ENCODE measurements around the gene SYT3. TPM values are rescaled to one million over a fixed set of nuclear protein-coding genes. Genes with fewer than 3 reads are reported as not detected.
A peak's percentile ranks its signal among the peaks of the same experiment; 100 is the strongest.

Gene SYT3
- total RNA-seq, 2 donors from 2014 or later, result 0.33 to 0.52 TPM

DNA sequence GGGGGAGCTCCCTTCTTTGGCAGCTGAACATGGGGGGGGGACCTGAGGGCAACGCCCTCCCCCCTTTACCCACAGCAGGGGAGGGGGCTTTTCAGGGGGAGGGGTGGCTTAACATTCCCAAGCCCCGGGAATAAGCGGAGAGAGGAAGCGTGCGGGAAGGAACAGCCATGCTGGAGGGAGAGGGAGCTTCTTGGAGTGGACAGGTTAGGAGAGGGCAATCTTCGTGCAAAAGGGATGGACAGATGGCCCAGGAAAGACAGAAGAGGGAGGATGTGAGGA lies 20.3 kb upstream of the SYT3 start:
- Histone ChIP-seq H3K4me3 (no peak overlapping the region), H3K27me3 (peaks cover 0 to 20% of the 10 kb centered on the region in 2 donors), H3K4me1 (peaks cover 13% of the 10 kb centered on the region), H3K9me3 (peaks cover 0 to 8% (median 0%) of the 10 kb centered on the region in 3 donors), H3K36me3 (replicated peaks in 1 of 2; ENCODE audit: insufficient read depth in 1 of 2, low read depth in 2 of 2) (no peaks in the 10 kb centered on the region), H3K27ac (no peak overlapping the region)
- DNase-seq (no peak), ATAC-seq (no peak)
- 17 to 24% methylated on average over 5 to 6 of the region's 6 CpGs for WGBS, 2 donors
- TF ChIP-seq POLR2A (IDR thresholded peaks at IDR 0.05), result no peak
- TF ChIP-seq, protein P1, sequence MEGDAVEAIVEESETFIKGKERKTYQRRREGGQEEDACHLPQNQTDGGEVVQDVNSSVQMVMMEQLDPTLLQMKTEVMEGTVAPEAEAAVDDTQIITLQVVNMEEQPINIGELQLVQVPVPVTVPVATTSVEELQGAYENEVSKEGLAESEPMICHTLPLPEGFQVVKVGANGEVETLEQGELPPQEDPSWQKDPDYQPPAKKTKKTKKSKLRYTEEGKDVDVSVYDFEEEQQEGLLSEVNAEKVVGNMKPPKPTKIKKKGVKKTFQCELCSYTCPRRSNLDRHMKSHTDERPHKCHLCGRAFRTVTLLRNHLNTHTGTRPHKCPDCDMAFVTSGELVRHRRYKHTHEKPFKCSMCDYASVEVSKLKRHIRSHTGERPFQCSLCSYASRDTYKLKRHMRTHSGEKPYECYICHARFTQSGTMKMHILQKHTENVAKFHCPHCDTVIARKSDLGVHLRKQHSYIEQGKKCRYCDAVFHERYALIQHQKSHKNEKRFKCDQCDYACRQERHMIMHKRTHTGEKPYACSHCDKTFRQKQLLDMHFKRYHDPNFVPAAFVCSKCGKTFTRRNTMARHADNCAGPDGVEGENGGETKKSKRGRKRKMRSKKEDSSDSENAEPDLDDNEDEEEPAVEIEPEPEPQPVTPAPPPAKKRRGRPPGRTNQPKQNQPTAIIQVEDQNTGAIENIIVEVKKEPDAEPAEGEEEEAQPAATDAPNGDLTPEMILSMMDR (IDR thresholded peaks at IDR 0.05), result no peak
- intact Hi-C loops (cut with DNase I), result no loop called here

DNA sequence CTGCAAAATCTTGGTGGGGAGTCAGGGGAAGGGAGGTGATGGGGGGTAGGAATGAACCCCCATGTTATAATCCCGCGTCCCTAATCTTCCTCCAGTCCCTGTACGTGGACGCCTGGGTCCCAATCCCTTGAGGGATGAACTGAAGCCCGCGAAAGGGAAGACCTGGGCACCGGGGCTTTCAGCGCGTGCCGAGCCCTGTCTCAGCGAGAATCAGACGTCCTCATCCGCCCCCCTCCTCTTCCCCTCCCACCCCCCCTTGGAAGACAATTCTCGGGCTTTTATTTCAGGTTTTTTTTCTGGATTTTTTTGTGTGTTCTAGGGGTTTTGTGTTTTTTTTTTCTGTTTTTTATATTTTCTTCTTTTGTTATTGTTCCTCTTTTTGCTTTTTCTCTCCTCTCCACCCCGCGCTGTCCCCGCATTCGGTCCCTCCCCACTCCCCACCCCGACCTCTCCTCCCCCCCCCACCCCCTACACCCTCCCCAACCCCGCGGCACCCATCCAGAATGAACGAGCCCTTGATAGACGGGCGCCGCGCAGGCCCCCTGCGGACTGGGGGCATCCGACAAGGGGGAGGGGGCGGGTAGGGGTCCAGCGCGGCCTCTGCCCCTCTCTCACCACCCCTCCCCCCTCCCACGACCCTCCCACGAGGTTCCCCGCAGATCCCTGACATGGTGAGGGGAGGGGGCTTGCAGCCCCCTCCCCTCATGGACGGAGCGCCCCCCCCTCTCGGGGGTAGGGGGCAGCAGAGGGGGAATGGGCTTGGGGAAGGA lies 19.8 kb upstream of the SYT3 start:
- Histone ChIP-seq H3K36me3 (replicated peaks in 1 of 2; ENCODE audit: insufficient read depth in 1 of 2, low read depth in 2 of 2) (no peaks in the 10 kb centered on the region), H3K4me3 (no peak overlapping the region), H3K27ac (no peak overlapping the region), H3K27me3 (peaks cover 0 to 20% of the 10 kb centered on the region in 2 donors), H3K4me1 (peaks cover 13% of the 10 kb centered on the region), H3K9me3 (peaks cover 0 to 13% (median 0%) of the 10 kb centered on the region in 3 donors)
- intact Hi-C loops (cut with DNase I), result no loop called here
- no peak for DNase-seq
- TF ChIP-seq, protein P1 (IDR thresholded peaks at IDR 0.05), result no peak
- TF ChIP-seq POLR2A (IDR thresholded peaks at IDR 0.05), result no peak
- ATAC-seq, result no peak
- 1 to 3% methylated on average over 22 to 27 of the region's 37 CpGs for WGBS, 2 donors

DNA sequence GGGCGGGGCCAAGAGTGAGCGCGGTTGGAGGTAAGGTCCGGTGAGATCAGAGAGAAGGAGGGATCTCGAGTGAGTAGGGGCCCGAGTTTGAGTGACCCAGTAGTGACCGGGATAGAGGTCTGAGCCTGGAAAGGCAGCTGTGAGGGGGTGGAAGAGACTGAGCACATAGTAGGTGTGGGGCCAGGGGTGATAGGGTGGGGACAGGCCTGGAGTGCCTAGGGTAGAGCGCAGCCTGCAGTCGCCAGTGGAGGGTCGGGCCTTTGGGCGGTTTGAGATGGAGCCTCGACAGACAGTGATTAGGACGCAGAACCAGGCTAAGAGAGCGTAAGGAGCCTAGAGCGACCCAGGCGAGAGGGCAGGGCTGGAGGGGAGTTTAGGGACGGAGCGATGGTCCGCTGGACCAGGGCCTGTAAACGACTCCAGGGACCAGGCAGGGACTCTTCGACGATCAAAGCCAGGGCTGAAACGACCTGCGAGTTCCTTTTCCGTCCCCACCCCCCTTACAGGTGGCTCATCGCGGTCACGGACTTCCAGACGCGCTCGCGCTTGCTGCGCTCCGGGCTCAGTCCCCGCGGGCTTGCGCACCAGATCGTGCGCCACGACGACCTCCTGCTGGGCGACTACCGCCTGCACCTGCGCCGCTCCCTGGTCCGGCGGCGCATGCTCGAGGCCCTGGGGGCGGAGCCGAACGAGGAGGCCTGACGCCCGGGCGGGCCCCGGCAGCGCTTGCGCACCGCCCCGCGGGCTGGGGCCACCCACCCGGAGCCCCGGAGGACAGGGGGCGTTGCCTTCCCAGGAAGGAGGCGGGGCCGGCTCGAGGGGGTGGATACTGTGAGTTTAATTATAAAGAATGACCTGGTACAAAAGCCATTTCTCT lies 19.0 kb upstream of the SYT3 start:
- Histone ChIP-seq H3K27ac (peak overlapping the region in 3 of 4 donors; percentile 12 to 62 (median 49)), H3K27me3 (peaks cover 0 to 20% of the 10 kb centered on the region in 2 donors)

DNA sequence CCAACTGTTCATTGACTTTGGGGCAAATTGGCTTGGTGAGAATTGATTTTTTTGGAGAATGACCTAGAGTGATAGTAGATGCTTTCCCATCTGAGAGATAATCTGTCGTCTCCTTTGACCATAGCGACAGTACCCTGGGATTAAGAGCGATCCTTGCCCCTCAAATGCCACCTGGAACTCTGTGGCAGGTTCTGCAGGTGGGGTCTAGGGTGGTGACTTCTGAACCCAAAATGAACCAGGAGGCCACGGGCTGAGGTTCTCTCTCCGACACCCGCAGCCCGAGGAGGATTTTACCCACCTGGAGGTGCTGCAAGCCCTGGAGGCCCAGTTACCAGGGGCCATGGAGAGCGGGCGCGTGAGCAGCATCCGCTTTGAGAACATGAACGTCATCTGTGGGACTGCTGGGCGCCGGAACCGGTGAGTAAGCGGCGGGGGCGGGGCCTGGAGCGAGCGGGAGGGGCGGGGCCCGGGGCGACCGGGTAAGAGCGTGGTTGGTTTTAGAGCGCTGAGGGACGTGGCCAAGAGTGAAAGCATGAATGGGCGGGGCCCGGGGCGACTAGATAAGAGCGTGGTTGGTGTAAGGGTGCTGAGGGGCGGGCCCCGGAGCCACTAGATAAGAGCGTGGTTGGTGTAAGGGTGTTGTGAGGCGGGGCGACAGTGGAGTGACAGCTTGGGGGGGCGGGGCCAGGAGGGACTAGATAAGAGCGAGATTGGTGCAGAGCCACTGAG lies 18.2 kb upstream of the SYT3 start:
- no peak overlapping the region for H3K4me3 ChIP-seq
- H3K27ac ChIP-seq, result peak overlapping the region in 2 of 4 donors; percentile 24 to 62
- TF ChIP-seq, protein P1 (IDR thresholded peaks at IDR 0.05), result no peak
- TF ChIP-seq POLR2A (IDR thresholded peaks at IDR 0.05), result no peak
- H3K9me3 ChIP-seq, result peaks cover 0 to 14% (median 0%) of the 10 kb centered on the region in 3 donors
- ATAC-seq (peak; percentile 87), DNase-seq (peak; percentile 76 to 96 (median 92))
- WGBS, 2 donors, result 1 to 8% methylated on average over 22 to 38 of the region's 38 CpGs
- peaks cover 0 to 20% of the 10 kb centered on the region in 2 donors for H3K27me3 ChIP-seq
- intact Hi-C loops (cut with DNase I), result no loop called here
- H3K4me1 ChIP-seq, result peaks cover 13% of the 10 kb centered on the region
- H3K36me3 ChIP-seq (replicated peaks in 1 of 2; ENCODE audit: insufficient read depth in 1 of 2, low read depth in 2 of 2), result no peaks in the 10 kb centered on the region

More for the DNA sequence above, 19.0 kb upstream of the SYT3 start:
- peaks cover 13% of the 10 kb centered on the region for H3K4me1 ChIP-seq
- peak; percentile 38 to 74 (median 72) for DNase-seq
- H3K9me3 ChIP-seq, result peaks cover 0 to 14% (median 0%) of the 10 kb centered on the region in 3 donors
- intact Hi-C loops (cut with DNase I), result no loop called here
- ATAC-seq, result peak; percentile 54
- 2 to 3% methylated on average over 38 to 64 of the region's 67 CpGs for WGBS, 2 donors
- TF ChIP-seq, protein P1 (IDR thresholded peaks at IDR 0.05), result no peak
- TF ChIP-seq POLR2A (IDR thresholded peaks at IDR 0.05), result peak in 2 of 3 donors; percentile 59 to 65
- no peaks in the 10 kb centered on the region for H3K36me3 ChIP-seq (replicated peaks in 1 of 2; ENCODE audit: insufficient read depth in 1 of 2, low read depth in 2 of 2)
- no peak overlapping the region for H3K4me3 ChIP-seq
